SU-DHL-6 (cell line): ENCODE results near the gene KCTD16.

Experiments
- H2AFZ ChIP-seq: fragments of 200-600 bp; sonication (generic); 2 replicates; pipeline ENCODE4 v1.6.1; 2014; ENCODE audit warnings: low read depth, mild to moderate bottlenecking, moderate library complexity, mixed read lengths, antibody characterized with exemption, low read length; ENCODE audit not compliant: severe bottlenecking
- H3F3A ChIP-seq: fragments of 200-600 bp; shearing (Covaris generic); 2 replicates; pipeline ENCODE4 v1.6.0; 2016; ENCODE audit warnings: antibody characterized with exemption, mild to moderate bottlenecking; ENCODE audit not compliant: insufficient read depth
- H3K27ac ChIP-seq: fragments of 200-600 bp; sonication (generic); 2 replicates; pipeline ENCODE4 v1.5.1; 2016; ENCODE audit warnings: low read depth, mild to moderate bottlenecking, low read length, moderate library complexity, mixed read lengths
- H3K27me3 ChIP-seq: fragments of 200-600 bp; sonication (generic), shearing (Covaris generic); 2 replicates; pipeline ENCODE4 v1.6.0; 2014; ENCODE audit warnings: mild to moderate bottlenecking, low read length
- H3K36me3 ChIP-seq: fragments of 200-600 bp; sonication (generic); 2 replicates; pipeline ENCODE4 v1.6.1; 2014; ENCODE audit warnings: mild to moderate bottlenecking, low read length, mixed read lengths
- H3K4me2 ChIP-seq: fragments of 300-600, 200-600 bp; shearing (Covaris generic), sonication (generic); 2 replicates; pipeline ENCODE4 v1.6.0; 2014; ENCODE audit warnings: low read length, low read depth, mild to moderate bottlenecking; ENCODE audit not compliant: poor library complexity, severe bottlenecking
- H3K4me3 ChIP-seq: fragments of 200-600 bp; sonication (generic); 2 replicates; pipeline ENCODE4 v1.5.1; 2014; ENCODE audit warnings: antibody characterized with exemption, low read length, mild to moderate bottlenecking, mixed read lengths; ENCODE audit not compliant: insufficient read depth, poor library complexity, severe bottlenecking
- H3K79me2 ChIP-seq: fragments of 200-600 bp; sonication (generic); 2 replicates; pipeline ENCODE4 v1.6.1; 2014; ENCODE audit warnings: mild to moderate bottlenecking, low read length, moderate library complexity; ENCODE audit not compliant: insufficient read depth
- H3K9ac ChIP-seq: fragments of 200-600 bp; sonication (generic); 2 replicates; pipeline ENCODE4 v1.7.0; 2014; ENCODE audit warnings: mild to moderate bottlenecking, low read length
- H3K9me2 ChIP-seq: fragments of 200-600 bp; sonication (generic); replicated peaks from 2 replicates; pipeline ENCODE4 v1.6.1; 2014; ENCODE audit warnings: low read length; ENCODE audit not compliant: insufficient read depth
- H3K9me3 ChIP-seq: fragments of 200-600 bp; sonication (generic); 2 replicates; pipeline ENCODE4 v1.6.1; 2014; ENCODE audit warnings: low read length, mixed read lengths; ENCODE audit not compliant: insufficient read depth
- H4K20me1 ChIP-seq: fragments of 200-600 bp; sonication (generic); 2 replicates; pipeline ENCODE4 v1.6.1; 2014; ENCODE audit warnings: low read depth, mild to moderate bottlenecking, antibody characterized with exemption, low read length, moderate library complexity, mixed read lengths
- CTCF ChIP-seq: fragments of 200-600 bp; sonication (generic); IDR thresholded peaks from one replicate; pipeline ENCODE4 v1.5.1; 2017; ENCODE audit warnings: antibody characterized with exemption, mild to moderate bottlenecking, low read length, moderate library complexity; ENCODE audit not compliant: insufficient read depth, poor library complexity, severe bottlenecking
- EZH2phosphoT487 ChIP-seq: fragments of 200-600 bp; sonication (generic), shearing (Covaris generic); conservative IDR thresholded peaks from 2 replicates; pipeline ENCODE4 v1.6.1; 2018; ENCODE audit warnings: mild to moderate bottlenecking, antibody characterized with exemption, low read length, moderate library complexity, mixed read lengths

KCTD16 gene

GRCh38 chr5:144273232-144274027 lies 102.8 kb downstream of the KCTD16 start:
- Histone ChIP-seq H3K4me2 (no peak overlapping the region), H4K20me1 (no peaks in the 10 kb centered on the region), H2AFZ (no peak overlapping the region), H3F3A (no peaks in the 10 kb centered on the region), H3K27ac (no peak overlapping the region), H3K9ac (no peak overlapping the region), H3K27me3 (no peaks in the 10 kb centered on the region), H3K9me2 (no peaks in the 10 kb centered on the region), H3K4me3 (no peak overlapping the region), H3K79me2 (no peaks in the 10 kb centered on the region), H3K9me3 (no peaks in the 10 kb centered on the region), H3K36me3 (no peaks in the 10 kb centered on the region)
- TF ChIP-seq EZH2phosphoT487 (no peak), CTCF (no peak)

GRCh38 chr5:144275329-144275728 lies 104.7 kb downstream of the KCTD16 start:
- Histone ChIP-seq H2AFZ (no peak overlapping the region), H3K9ac (no peak overlapping the region), H3K79me2 (no peaks in the 10 kb centered on the region), H3K9me2 (no peaks in the 10 kb centered on the region), H3K27me3 (no peaks in the 10 kb centered on the region), H4K20me1 (no peaks in the 10 kb centered on the region), H3K36me3 (no peaks in the 10 kb centered on the region), H3K27ac (no peak overlapping the region), H3K4me3 (no peak overlapping the region), H3K9me3 (no peaks in the 10 kb centered on the region), H3F3A (no peaks in the 10 kb centered on the region), H3K4me2 (no peak overlapping the region)
- no peak for TF ChIP-seq CTCF
- no peak for TF ChIP-seq EZH2phosphoT487

GRCh38 chr5:144276034-144276822 lies 105.6 kb downstream of the KCTD16 start:
- H3K27ac ChIP-seq = no peak overlapping the region
- no peaks in the 10 kb centered on the region for H3K27me3 ChIP-seq
- no peaks in the 10 kb centered on the region for H3K9me2 ChIP-seq
- no peaks in the 10 kb centered on the region for H3F3A ChIP-seq
- H3K36me3 ChIP-seq = no peaks in the 10 kb centered on the region
- H4K20me1 ChIP-seq = no peaks in the 10 kb centered on the region
- H3K79me2 ChIP-seq = no peaks in the 10 kb centered on the region
- no peak overlapping the region for H2AFZ ChIP-seq
- no peaks in the 10 kb centered on the region for H3K9me3 ChIP-seq
- H3K9ac ChIP-seq = no peak overlapping the region
- H3K4me3 ChIP-seq = no peak overlapping the region
- TF ChIP-seq CTCF (no peak), EZH2phosphoT487 (no peak)
- H3K4me2 ChIP-seq = no peak overlapping the region
